Uterus (tissue), 2 donors: ENCODE measurements around the gene PRUNE2.

ENCODE experiments used
- POLR2A ChIP-seq, 2 donors: fragments of 450-650 bp; IDR thresholded peaks; one replicate each; pipeline ENCODE4 v1.6.1; 2016; ENCODE audit warnings: antibody characterized with exemption in 2 of 2, mild to moderate bottlenecking in 1 of 2, moderate library complexity in 1 of 2
- TF ChIP-seq, protein P1 (sequence below), 4 experiments: fragments of 200-600 bp in 2 of 4; fragments of 450-650 bp in 2 of 4; sonication (generic) in 2 of 4; IDR thresholded peaks; one replicate each; pipeline ENCODE4 v1.5.1; 2016 to 2019; ENCODE audit warnings: antibody characterized with exemption in 4 of 4, mild to moderate bottlenecking in 2 of 4, moderate library complexity in 1 of 4

DNA sequence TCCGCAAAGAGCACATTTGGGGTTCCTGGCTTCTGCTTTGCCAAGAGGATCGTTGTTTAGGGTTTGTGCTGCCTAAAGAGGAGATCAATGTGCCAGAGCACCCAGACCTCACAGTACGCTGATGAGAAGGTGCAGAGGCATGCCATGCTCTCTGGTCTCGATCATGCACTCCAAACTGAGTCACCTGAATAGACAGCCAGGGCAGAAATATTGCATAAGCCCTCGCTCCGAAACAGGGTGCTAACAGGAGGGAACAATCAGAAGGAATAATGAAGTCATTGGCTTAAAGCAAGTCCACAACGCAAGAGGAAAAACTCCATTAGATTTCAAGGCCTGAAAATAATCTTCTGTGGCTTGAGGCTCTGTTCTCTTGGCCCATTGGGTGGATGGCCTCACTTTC lies 322.7 kb downstream of the PRUNE2 start:
- TF ChIP-seq POLR2A (IDR thresholded peaks at IDR 0.05), result no peak
- TF ChIP-seq, protein P1, sequence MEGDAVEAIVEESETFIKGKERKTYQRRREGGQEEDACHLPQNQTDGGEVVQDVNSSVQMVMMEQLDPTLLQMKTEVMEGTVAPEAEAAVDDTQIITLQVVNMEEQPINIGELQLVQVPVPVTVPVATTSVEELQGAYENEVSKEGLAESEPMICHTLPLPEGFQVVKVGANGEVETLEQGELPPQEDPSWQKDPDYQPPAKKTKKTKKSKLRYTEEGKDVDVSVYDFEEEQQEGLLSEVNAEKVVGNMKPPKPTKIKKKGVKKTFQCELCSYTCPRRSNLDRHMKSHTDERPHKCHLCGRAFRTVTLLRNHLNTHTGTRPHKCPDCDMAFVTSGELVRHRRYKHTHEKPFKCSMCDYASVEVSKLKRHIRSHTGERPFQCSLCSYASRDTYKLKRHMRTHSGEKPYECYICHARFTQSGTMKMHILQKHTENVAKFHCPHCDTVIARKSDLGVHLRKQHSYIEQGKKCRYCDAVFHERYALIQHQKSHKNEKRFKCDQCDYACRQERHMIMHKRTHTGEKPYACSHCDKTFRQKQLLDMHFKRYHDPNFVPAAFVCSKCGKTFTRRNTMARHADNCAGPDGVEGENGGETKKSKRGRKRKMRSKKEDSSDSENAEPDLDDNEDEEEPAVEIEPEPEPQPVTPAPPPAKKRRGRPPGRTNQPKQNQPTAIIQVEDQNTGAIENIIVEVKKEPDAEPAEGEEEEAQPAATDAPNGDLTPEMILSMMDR (IDR thresholded peaks at IDR 0.05), result no peak
